ENCODE data around the gene PTPN18. TPM values are rescaled to one million over a fixed set of nuclear protein-coding genes. Genes with fewer than 3 reads are reported as not detected.
A peak's percentile ranks its signal among the peaks of the same experiment; 100 is the strongest.

PTPN18 gene
- total RNA-seq, 1 experiment from 2014 or later = 34.4 TPM

DNA sequence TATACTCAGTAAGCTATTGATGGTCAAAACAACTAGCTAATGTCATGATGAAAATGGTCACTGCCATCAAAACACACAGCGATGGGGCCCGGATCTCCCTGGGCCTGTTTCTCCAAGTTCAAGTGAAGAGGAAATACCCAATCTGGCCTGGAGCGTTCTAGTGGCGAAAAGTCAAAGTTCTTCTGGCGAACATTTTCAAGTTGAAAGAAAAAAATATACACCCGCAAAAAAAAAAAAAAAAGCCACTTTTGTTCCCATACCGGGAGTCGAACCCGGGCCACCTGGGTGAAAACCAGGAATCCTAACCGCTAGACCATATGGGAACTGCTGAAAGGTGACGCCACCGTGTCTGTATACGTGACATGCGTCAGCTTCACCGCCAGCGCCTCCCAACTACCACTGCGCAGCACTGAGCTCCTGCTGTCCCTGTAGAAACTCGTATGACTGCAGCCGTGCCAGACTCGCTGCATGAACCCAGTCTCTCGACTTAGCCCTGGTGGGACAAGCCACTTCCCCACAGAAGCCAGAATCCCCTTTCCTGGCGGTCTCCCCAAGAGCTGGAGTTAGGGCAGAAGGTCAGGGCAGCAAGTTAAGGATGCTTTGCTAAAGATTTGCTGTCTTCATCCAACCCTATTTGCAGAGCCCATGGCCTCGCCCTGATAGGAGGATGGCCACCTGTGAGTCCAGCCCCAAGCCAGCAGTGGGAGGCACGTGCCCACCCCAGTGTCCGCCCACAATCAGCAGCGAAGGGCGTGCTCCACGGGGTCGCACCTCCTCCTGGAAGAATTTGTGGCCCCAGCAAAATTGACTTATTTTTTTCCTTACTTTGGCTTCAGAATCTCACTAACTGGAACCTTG, 18.8 kb upstream of the PTPN18 start:
- peak; percentile 68 for DNase-seq (ENCODE audit: unreplicated experiment)
- Mint-ChIP-seq H3K4me3 (ENCODE audit: unreplicated experiment) (peak overlapping the region; percentile 67), H3K27me3 (ENCODE audit: insufficient read depth, unreplicated experiment) (no peaks in the 10 kb centered on the region), H3K9me3 (ENCODE audit: unreplicated experiment) (no peaks in the 10 kb centered on the region), H3K27ac (ENCODE audit: low read depth, unreplicated experiment) (peak overlapping the region; percentile 42), H3K36me3 (ENCODE audit: insufficient read depth, unreplicated experiment) (peaks cover 18% of the 10 kb centered on the region), H3K4me1 (ENCODE audit: insufficient read depth, unreplicated experiment) (peaks cover 17% of the 10 kb centered on the region)
- no TSS peak for BruUV-seq (replicated peaks)
- POLR2A ChIA-PET = interaction anchor here (1.1 to 1.8 kb wide), 2 partner anchors 8 to 156 kb away, joined by 4 to 6 read pairs; partner anchors contain the start of gene SMPD4
- CTCF ChIA-PET = interaction anchor here (9.2 kb wide), 1 partner anchor 155 kb away, joined by 90 read pairs; the partner anchor contains the start of genes MZT2B and SMPD4
- no peak for TF ChIP-seq CTCF (IDR thresholded peaks at IDR 0.05; ENCODE audit: unreplicated experiment)
- intact Hi-C loops (cut with micrococcal nuclease) = no loop called here

- Mint-ChIP-seq H3K36me3 (ENCODE audit: insufficient read depth, unreplicated experiment) (peaks cover 22% of the 10 kb centered on the region), H3K4me1 (ENCODE audit: insufficient read depth, unreplicated experiment) (peaks cover 17% of the 10 kb centered on the region), H3K4me3 (ENCODE audit: unreplicated experiment) (peak overlapping the region; percentile 67), H3K9me3 (ENCODE audit: unreplicated experiment) (no peaks in the 10 kb centered on the region), H3K27ac (ENCODE audit: low read depth, unreplicated experiment) (peak overlapping the region; percentile 42), H3K27me3 (ENCODE audit: insufficient read depth, unreplicated experiment) (no peaks in the 10 kb centered on the region)
- DNase-seq (ENCODE audit: unreplicated experiment) = peak; percentile 22
- BruUV-seq (replicated peaks) = no TSS peak
- no peak for TF ChIP-seq CTCF (IDR thresholded peaks at IDR 0.05; ENCODE audit: unreplicated experiment)
- intact Hi-C loops (cut with micrococcal nuclease) = no loop called here
- ChIA-PET CTCF (interaction anchor here (0.7 to 9.2 kb wide), 3 partner anchors 155 to 411 kb away, joined by 3 to 90 read pairs (median 5); partner anchors contain the start of genes MZT2B and SMPD4), POLR2A (interaction anchor here (0.8 to 1.8 kb wide), 3 partner anchors 9 to 157 kb away, joined by 3 to 6 read pairs (median 5); partner anchors contain the start of gene SMPD4)
Observed at GRCh38 chr2:130337735-130338325, 18.0 kb upstream of the PTPN18 start.

DNA sequence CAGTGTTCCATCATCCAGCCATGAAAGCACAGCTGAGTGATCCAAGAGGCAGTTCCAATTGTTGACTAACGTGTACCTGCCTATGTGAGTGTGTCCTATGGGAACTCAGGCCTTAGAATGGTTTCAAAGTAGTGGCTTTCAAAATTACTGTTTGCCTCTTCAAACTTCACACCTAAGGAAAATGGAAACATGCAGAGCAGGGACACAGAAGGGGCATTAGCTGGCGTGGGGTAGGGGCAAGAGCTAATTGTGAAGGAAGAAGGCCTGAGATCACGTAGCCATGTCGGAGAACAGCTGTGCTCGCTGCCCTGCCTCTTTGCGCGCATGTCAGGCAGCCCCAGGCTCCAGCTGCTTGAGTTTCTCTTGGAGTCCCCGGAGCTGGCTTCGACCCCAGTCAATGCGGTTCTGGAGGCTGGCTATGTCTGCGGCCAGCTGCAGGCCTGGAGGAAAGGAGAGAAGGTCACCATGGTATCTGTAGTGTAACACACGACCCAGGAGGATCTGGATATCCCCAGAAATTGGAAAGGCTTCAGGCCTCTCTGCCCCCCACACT, 17.0 kb upstream of the PTPN18 start:
- Mint-ChIP-seq H3K27me3 (ENCODE audit: insufficient read depth, unreplicated experiment) (no peaks in the 10 kb centered on the region), H3K27ac (ENCODE audit: low read depth, unreplicated experiment) (no peak overlapping the region), H3K36me3 (ENCODE audit: insufficient read depth, unreplicated experiment) (peaks cover 30% of the 10 kb centered on the region), H3K4me3 (ENCODE audit: unreplicated experiment) (no peak overlapping the region), H3K4me1 (ENCODE audit: insufficient read depth, unreplicated experiment) (peaks cover 17% of the 10 kb centered on the region), H3K9me3 (ENCODE audit: unreplicated experiment) (no peaks in the 10 kb centered on the region)
- ChIA-PET CTCF (interaction anchor here (0.7 to 9.2 kb wide), 3 partner anchors 156 to 412 kb away, joined by 3 to 90 read pairs (median 5); partner anchors contain the start of genes MZT2B and SMPD4), POLR2A (interaction anchor here (0.8 to 1.1 kb wide), 2 partner anchors 20 to 158 kb away, joined by 3 to 5 read pairs; partner anchors contain the start of gene SMPD4)
- BruUV-seq (replicated peaks) = no TSS peak
- intact Hi-C loops (cut with micrococcal nuclease) = no loop called here
- no peak for DNase-seq (ENCODE audit: unreplicated experiment)
- TF ChIP-seq CTCF (IDR thresholded peaks at IDR 0.05; ENCODE audit: unreplicated experiment) = no peak

All from MCF 10A (cell line).